WTC11 (cell line): Measurements from ENCODE around the gene BATF2. TPM values are rescaled to one million over a fixed set of nuclear protein-coding genes. Genes with fewer than 3 reads are reported as not detected.

Experiments used
- ATAC-seq: fragments of 200-7000 bp; cut with Tn5 transposase; 2 replicates; pipeline ENCODE4 v1.10.0; 2021; ENCODE audit warnings: mild to moderate bottlenecking, moderate library complexity
- CTCF ChIA-PET: fragments of 300-600 bp; sonication (Branson Sonifier 250); formaldehyde crosslinking; loops from one replicate; lab custom pipeline; 2021; ENCODE audit warnings: antibody characterized with exemption; lab: Charles Lee
- POLR2A ChIA-PET: fragments of 350-600 bp; sonication (Branson Sonifier 250); formaldehyde crosslinking; loops from one replicate; lab custom pipeline; 2021; ENCODE audit warnings: antibody characterized with exemption; lab: Charles Lee
- DNase-seq: peaks from one replicate; pipeline ENCODE4 v3.0.0; 2021; ENCODE audit warnings: low spot score
- H3K27ac Mint-ChIP-seq: 2 replicates; pipeline ENCODE4 v1.8.0; 2021; ENCODE audit warnings: mixed read lengths
- H3K27me3 Mint-ChIP-seq: 2 replicates; pipeline ENCODE4 v1.8.0; 2021; ENCODE audit warnings: low read depth, mild to moderate bottlenecking, moderate library complexity, mixed read lengths
- H3K36me3 Mint-ChIP-seq: 2 replicates; pipeline ENCODE4 v1.8.0; 2021; ENCODE audit warnings: mixed read lengths
- H3K4me1 Mint-ChIP-seq: 2 replicates; pipeline ENCODE4 v1.8.0; 2022; ENCODE audit warnings: mixed read lengths
- H3K4me3 Mint-ChIP-seq: 2 replicates; pipeline ENCODE4 v1.8.0; 2021; ENCODE audit warnings: mild to moderate bottlenecking, moderate library complexity, mixed read lengths
- H3K9me3 Mint-ChIP-seq: 2 replicates; pipeline ENCODE4 v1.8.0; 2021; ENCODE audit warnings: mixed read lengths
- CBFB ChIP-seq: sonication (generic); formaldehyde crosslinking; IDR thresholded peaks from 2 replicates; pipeline ENCODE4 v1.8.1; 2022; ENCODE audit warnings: mild to moderate bottlenecking, low read depth, missing genetic modification reagents
- FOXJ3 ChIP-seq: sonication (generic); formaldehyde crosslinking; IDR thresholded peaks from 2 replicates; pipeline ENCODE4 v1.9.0; 2021; ENCODE audit warnings: missing genetic modification reagents, mild to moderate bottlenecking, borderline replicate concordance
- JAZF1 ChIP-seq: fragments of 250-450 bp; sonication (Bioruptor Pico); IDR thresholded peaks from 2 replicates; pipeline ENCODE4 v1.9.0; 2021; ENCODE audit warnings: moderate library complexity, mild to moderate bottlenecking, inconsistent platforms
- MYBL2 ChIP-seq: sonication (generic); formaldehyde crosslinking; IDR thresholded peaks from 2 replicates; pipeline ENCODE4 v1.8.1; 2023; ENCODE audit warnings: mild to moderate bottlenecking, moderate library complexity, missing genetic modification reagents
- NFATC4 ChIP-seq: fragments of 250-450 bp; sonication (Bioruptor Pico); IDR thresholded peaks from 2 replicates; pipeline ENCODE4 v1.9.0; 2021; ENCODE audit warnings: mild to moderate bottlenecking
- NR2C2 ChIP-seq: sonication (generic); formaldehyde crosslinking; IDR thresholded peaks from 2 replicates; pipeline ENCODE4 v1.8.0; 2022; ENCODE audit warnings: mild to moderate bottlenecking, missing genetic modification reagents
- RORB ChIP-seq: fragments of 250-450 bp; sonication (Bioruptor Pico); IDR thresholded peaks from 2 replicates; pipeline ENCODE4 v1.9.0; 2021; ENCODE audit warnings: mild to moderate bottlenecking
- SMAD3 ChIP-seq: sonication (generic); formaldehyde crosslinking; IDR thresholded peaks from 2 replicates; pipeline ENCODE4 v1.8.0; 2022; ENCODE audit warnings: missing genetic modification reagents, mild to moderate bottlenecking, borderline replicate concordance
- TCF7 ChIP-seq: sonication (generic); formaldehyde crosslinking; IDR thresholded peaks from 2 replicates; pipeline ENCODE4 v1.8.0; 2022; ENCODE audit warnings: mild to moderate bottlenecking, low read depth, missing genetic modification reagents, moderate library complexity
- TP53 ChIP-seq: sonication (generic); formaldehyde crosslinking; IDR thresholded peaks from 2 replicates; pipeline ENCODE4 v1.8.1; 2023; ENCODE audit warnings: mild to moderate bottlenecking, missing genetic modification reagents
- ZBTB21 ChIP-seq: sonication (generic); formaldehyde crosslinking; IDR thresholded peaks from 2 replicates; pipeline ENCODE4 v1.8.1; 2023; ENCODE audit warnings: mild to moderate bottlenecking, missing genetic modification reagents, borderline replicate concordance
- ZNF396 ChIP-seq: fragments of 250-450 bp; sonication (Bioruptor Pico); IDR thresholded peaks from 2 replicates; pipeline ENCODE4 v1.8.0; 2021; ENCODE audit warnings: mild to moderate bottlenecking, moderate library complexity, borderline replicate concordance
- ZNF416 ChIP-seq: fragments of 250-450 bp; sonication (Bioruptor Pico); IDR thresholded peaks from 2 replicates; pipeline ENCODE4 v1.9.0; 2021; ENCODE audit warnings: mild to moderate bottlenecking, inconsistent platforms
- total RNA-seq: library from RNA; stranded (reverse); gene quantifications from 3 replicates; pipeline ENCODE4 v1.2.3, GENCODE V29; 2021
- TF ChIP-seq, protein P1 (sequence below): fragments of 250-450 bp; sonication (Bioruptor Pico); IDR thresholded peaks from 2 replicates; pipeline ENCODE4 v2.1.2; 2022; ENCODE audit warnings: mild to moderate bottlenecking, moderate library complexity
- TF ChIP-seq, protein P2 (sequence below): sonication (generic); formaldehyde crosslinking; IDR thresholded peaks from 2 replicates; pipeline ENCODE4 v1.8.0; 2023; ENCODE audit warnings: missing genetic modification reagents
- TF ChIP-seq, protein P3 (sequence below): sonication (generic); formaldehyde crosslinking; IDR thresholded peaks from 2 replicates; pipeline ENCODE4 v1.8.1; 2022; ENCODE audit warnings: low read depth, mild to moderate bottlenecking, moderate library complexity, missing genetic modification reagents, borderline replicate concordance
- TF ChIP-seq, protein P4 (sequence below): sonication (generic); formaldehyde crosslinking; IDR thresholded peaks from 2 replicates; pipeline ENCODE4 v1.8.0; 2022; ENCODE audit warnings: mild to moderate bottlenecking, missing genetic modification reagents
- TF ChIP-seq, protein P5 (sequence below): sonication (generic); formaldehyde crosslinking; IDR thresholded peaks from 2 replicates; pipeline ENCODE4 v1.8.1; 2023; ENCODE audit warnings: mild to moderate bottlenecking, missing genetic modification reagents, moderate library complexity
- TF ChIP-seq, protein P6 (sequence below): sonication (generic); formaldehyde crosslinking; IDR thresholded peaks from 2 replicates; pipeline ENCODE4 v1.8.1; 2023; ENCODE audit warnings: mild to moderate bottlenecking, missing genetic modification reagents
- TF ChIP-seq, protein P7 (sequence below): sonication (generic); formaldehyde crosslinking; IDR thresholded peaks from 2 replicates; pipeline ENCODE4 v1.8.1; 2022; ENCODE audit warnings: mild to moderate bottlenecking, missing genetic modification reagents, moderate library complexity, borderline replicate concordance

BATF2 gene
- total RNA-seq, 1 experiment from 2014 or later: 1.3 TPM

DNA sequence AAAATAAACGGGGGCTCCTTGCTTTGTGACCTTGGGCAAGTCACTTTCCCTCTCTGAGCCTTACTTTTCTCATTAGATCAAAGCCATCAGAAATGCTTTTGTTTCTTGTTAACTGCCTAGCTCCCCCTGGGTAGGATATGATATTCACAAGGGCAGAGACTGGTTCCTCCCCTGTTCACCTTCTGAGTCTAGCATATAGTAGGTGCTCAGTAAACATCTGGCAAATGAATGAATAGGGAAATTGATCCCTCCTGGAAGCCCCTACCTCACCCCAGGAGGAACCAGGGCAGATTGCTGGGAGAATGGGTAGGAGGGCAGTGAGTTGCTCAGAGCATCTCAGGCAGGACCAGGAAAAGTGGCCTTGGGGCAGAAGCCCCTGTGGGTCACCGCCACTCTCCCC is 37.7 kb upstream of the BATF2 start (continued):
- TF ChIP-seq, protein P1, sequence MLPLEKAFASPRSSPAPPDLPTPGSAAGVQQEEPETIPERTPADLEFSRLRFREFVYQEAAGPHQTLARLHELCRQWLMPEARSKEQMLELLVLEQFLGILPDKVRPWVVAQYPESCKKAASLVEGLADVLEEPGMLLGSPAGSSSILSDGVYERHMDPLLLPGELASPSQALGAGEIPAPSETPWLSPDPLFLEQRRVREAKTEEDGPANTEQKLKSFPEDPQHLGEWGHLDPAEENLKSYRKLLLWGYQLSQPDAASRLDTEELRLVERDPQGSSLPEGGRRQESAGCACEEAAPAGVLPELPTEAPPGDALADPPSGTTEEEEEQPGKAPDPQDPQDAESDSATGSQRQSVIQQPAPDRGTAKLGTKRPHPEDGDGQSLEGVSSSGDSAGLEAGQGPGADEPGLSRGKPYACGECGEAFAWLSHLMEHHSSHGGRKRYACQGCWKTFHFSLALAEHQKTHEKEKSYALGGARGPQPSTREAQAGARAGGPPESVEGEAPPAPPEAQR: no peak
- TF ChIP-seq MYBL2 (CRISPR knock-in tag) (no peak), JAZF1 (no peak), RORB (no peak), SMAD3 (CRISPR knock-in tag) (no peak), CBFB (CRISPR knock-in tag) (no peak), FOXJ3 (CRISPR knock-in tag) (no peak), ZBTB21 (CRISPR knock-in tag) (no peak)
- TF ChIP-seq, protein P2, sequence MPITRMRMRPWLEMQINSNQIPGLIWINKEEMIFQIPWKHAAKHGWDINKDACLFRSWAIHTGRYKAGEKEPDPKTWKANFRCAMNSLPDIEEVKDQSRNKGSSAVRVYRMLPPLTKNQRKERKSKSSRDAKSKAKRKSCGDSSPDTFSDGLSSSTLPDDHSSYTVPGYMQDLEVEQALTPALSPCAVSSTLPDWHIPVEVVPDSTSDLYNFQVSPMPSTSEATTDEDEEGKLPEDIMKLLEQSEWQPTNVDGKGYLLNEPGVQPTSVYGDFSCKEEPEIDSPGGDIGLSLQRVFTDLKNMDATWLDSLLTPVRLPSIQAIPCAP (CRISPR knock-in tag): no peak

DNA sequence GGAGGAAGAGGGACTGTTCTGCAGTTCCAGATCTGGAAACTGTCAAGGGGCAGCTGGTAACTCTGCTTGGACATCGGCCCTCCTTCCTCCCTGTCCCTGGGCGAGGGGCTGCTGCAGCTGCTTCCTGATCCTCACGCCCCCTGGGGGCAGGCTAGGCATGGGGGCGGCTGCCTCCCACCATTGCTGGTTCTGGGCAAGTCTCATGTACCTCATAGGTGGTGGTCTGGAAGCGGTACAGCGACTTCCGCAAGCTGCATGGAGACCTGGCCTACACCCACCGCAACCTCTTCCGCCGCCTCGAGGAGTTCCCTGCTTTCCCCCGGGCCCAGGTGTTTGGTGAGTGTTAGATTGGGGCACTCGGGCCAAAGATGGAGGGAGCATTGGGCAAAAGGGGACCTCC is 35.4 kb upstream of the BATF2 start:
- ChIA-PET CTCF (interaction anchor here (0.5 to 0.9 kb wide), 3 partner anchors 19 to 35 kb away, joined by 3 to 5 read pairs (median 3); partner anchors contain the start of gene BATF2), POLR2A (no interaction called here)
- no peak for TF ChIP-seq NFATC4 (CRISPR knock-in tag)
- TF ChIP-seq, protein P3, sequence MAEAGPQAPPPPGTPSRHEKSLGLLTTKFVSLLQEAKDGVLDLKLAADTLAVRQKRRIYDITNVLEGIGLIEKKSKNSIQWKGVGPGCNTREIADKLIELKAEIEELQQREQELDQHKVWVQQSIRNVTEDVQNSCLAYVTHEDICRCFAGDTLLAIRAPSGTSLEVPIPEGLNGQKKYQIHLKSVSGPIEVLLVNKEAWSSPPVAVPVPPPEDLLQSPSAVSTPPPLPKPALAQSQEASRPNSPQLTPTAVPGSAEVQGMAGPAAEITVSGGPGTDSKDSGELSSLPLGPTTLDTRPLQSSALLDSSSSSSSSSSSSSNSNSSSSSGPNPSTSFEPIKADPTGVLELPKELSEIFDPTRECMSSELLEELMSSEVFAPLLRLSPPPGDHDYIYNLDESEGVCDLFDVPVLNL (CRISPR knock-in tag): no peak
- no peak for TF ChIP-seq NR2C2 (CRISPR knock-in tag)
- TF ChIP-seq, protein P4, sequence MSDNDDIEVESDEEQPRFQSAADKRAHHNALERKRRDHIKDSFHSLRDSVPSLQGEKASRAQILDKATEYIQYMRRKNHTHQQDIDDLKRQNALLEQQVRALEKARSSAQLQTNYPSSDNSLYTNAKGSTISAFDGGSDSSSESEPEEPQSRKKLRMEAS (CRISPR knock-in tag): no peak
- Mint-ChIP-seq H3K27me3 (no peaks in the 10 kb centered on the region; the same call in 1 of the 2 replicates), H3K36me3 (no peaks in the 10 kb centered on the region), H3K9me3 (no peaks in the 10 kb centered on the region), H3K4me1 (peaks cover 5% of the 10 kb centered on the region), H3K27ac (no peak overlapping the region), H3K4me3 (no peak overlapping the region)
- ATAC-seq: no peak
- no peak for DNase-seq

DNA sequence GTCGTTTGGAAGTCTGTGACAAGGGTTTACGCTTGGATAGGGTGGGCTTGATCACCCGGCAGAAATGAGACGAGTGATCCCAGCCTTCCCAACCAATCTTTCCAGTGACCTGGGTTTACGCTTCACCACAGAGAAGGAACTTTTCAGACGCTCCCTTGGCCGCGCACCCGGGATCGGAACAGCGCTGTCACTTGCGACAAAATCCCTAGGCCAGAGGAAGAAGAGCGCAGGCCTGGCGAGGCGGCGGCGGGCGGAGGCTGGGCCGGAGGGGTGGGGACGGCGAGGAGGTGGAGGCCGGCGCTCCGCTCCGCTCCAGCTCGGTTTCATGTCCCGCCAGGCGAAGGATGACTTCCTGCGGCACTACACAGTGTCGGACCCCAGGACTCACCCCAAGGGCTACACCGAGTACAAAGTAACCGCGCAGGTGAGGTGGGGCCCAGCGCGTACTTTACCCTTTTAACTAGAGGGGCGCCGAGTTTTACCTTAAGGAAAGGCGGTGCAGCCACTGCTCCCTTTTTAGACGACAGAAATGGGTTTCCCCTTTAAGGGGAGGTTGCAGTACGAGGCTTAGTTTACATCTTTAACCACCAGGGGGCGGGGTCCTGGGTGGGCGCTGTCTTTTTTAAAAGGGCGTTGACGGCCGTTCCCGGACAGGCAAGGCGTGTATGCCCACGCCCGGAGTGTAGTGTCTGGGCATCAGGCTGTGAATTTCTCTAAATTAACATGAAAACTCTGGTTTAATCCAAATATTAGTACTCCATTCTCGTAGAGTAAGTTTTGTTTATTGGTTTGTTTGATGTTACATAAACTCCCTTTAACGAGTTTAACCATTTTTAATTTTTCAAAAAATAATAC is 30.7 kb upstream of the BATF2 start, which contains the start of gene SNX15:
Gene SNX15 (plus strand): TSS at position 227 of the 855 bp plus-strand sequence. CDS start 99 bp downstream, at position 326.
- DNase-seq (peak; percentile 89), ATAC-seq (peak; percentile 86)
- peaks cover 5% of the 10 kb centered on the region for H3K27me3 Mint-ChIP-seq
- H3K36me3 Mint-ChIP-seq: no peaks in the 10 kb centered on the region
- H3K4me3 Mint-ChIP-seq: peak within 1 kb of the TSS; percentile 67
- ChIA-PET POLR2A (no interaction called here), CTCF (interaction anchor here (0.7 to 3.6 kb wide), 6 partner anchors 13 to 178 kb away, joined by 3 to 23 read pairs (median 4); partner anchors contain the start of genes ARL2, SAC3D1 and VPS51)
- H3K9me3 Mint-ChIP-seq: no peaks in the 10 kb centered on the region
- 0 out of 2 replicates have a peak within 1 kb of the TSS, but pooled peaks have one; percentile 44 for H3K27ac Mint-ChIP-seq
- H3K4me1 Mint-ChIP-seq: peaks cover 9% of the 10 kb centered on the region
- TF ChIP-seq, protein P5, sequence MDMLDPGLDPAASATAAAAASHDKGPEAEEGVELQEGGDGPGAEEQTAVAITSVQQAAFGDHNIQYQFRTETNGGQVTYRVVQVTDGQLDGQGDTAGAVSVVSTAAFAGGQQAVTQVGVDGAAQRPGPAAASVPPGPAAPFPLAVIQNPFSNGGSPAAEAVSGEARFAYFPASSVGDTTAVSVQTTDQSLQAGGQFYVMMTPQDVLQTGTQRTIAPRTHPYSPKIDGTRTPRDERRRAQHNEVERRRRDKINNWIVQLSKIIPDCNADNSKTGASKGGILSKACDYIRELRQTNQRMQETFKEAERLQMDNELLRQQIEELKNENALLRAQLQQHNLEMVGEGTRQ (CRISPR knock-in tag): peak; percentile 15; the same call in 1 of the 2 replicates
- TF ChIP-seq, protein P2 (CRISPR knock-in tag): no peak
- no peak for TF ChIP-seq ZNF416 (CRISPR knock-in tag)
- TF ChIP-seq, protein P1: no peak
- TF ChIP-seq SMAD3 (CRISPR knock-in tag): no peak
- TF ChIP-seq TCF7: no peak
- no peak for TF ChIP-seq ZNF396
- TF ChIP-seq, protein P6, sequence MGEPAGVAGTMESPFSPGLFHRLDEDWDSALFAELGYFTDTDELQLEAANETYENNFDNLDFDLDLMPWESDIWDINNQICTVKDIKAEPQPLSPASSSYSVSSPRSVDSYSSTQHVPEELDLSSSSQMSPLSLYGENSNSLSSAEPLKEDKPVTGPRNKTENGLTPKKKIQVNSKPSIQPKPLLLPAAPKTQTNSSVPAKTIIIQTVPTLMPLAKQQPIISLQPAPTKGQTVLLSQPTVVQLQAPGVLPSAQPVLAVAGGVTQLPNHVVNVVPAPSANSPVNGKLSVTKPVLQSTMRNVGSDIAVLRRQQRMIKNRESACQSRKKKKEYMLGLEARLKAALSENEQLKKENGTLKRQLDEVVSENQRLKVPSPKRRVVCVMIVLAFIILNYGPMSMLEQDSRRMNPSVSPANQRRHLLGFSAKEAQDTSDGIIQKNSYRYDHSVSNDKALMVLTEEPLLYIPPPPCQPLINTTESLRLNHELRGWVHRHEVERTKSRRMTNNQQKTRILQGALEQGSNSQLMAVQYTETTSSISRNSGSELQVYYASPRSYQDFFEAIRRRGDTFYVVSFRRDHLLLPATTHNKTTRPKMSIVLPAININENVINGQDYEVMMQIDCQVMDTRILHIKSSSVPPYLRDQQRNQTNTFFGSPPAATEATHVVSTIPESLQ: no peak
- TF ChIP-seq TP53 (CRISPR knock-in tag): no peak
- TF ChIP-seq, protein P7, sequence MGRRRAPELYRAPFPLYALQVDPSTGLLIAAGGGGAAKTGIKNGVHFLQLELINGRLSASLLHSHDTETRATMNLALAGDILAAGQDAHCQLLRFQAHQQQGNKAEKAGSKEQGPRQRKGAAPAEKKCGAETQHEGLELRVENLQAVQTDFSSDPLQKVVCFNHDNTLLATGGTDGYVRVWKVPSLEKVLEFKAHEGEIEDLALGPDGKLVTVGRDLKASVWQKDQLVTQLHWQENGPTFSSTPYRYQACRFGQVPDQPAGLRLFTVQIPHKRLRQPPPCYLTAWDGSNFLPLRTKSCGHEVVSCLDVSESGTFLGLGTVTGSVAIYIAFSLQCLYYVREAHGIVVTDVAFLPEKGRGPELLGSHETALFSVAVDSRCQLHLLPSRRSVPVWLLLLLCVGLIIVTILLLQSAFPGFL: no peak
